Esophagus muscularis mucosa (tissue), 4 donors: ENCODE results near the gene ZNF521. TPM values are rescaled to one million over a fixed set of nuclear protein-coding genes. Genes with fewer than 3 reads are reported as not detected.

Source experiments
- DNase-seq: peaks from one replicate; pipeline ENCODE4 v3.0.0-alpha.2; 2017; ENCODE audit errors: extremely low spot score
- H3K27ac ChIP-seq, 4 donors: fragments of 200-600 bp; sonication (generic); replicated peaks in 1 of 4; 1 replicate in 3 of 4; 2 replicates in 1 of 4; pipeline ENCODE4 v1.5.1; 2016 to 2019; ENCODE audit warnings: mild to moderate bottlenecking in 1 of 4
- H3K27me3 ChIP-seq, 4 donors: fragments of 200-600 bp; sonication (generic); one replicate each; pipeline versions ENCODE4 v1.5.1 to v1.6.0; 2016 to 2019
- H3K36me3 ChIP-seq, 4 donors: fragments of 200-600 bp; sonication (generic); one replicate each; pipeline ENCODE4 v1.5.1; 2016 to 2019
- H3K4me1 ChIP-seq, 4 donors: fragments of 200-600 bp; sonication (generic); one replicate each; pipeline ENCODE4 v1.5.1; 2016 to 2019
- H3K4me3 ChIP-seq, 4 donors: fragments of 200-600 bp; sonication (generic); 1 replicate in 2 of 4; 2 replicates in 2 of 4; pipeline ENCODE4 v1.5.1; 2016 to 2019; ENCODE audit warnings: mild to moderate bottlenecking in 4 of 4, moderate library complexity in 1 of 4
- H3K9me3 ChIP-seq, 4 donors: fragments of 200-600 bp; sonication (generic); 1 replicate in 3 of 4; 2 replicates in 1 of 4; pipeline ENCODE4 v1.5.1; 2016 to 2019
- EP300 ChIP-seq: sonication (generic); formaldehyde crosslinking; IDR thresholded peaks from one replicate; pipeline ENCODE4 v1.6.1; 2017; ENCODE audit warnings: antibody characterized with exemption
- POLR2A ChIP-seq: fragments of 450-650 bp; IDR thresholded peaks from one replicate; pipeline ENCODE4 v1.6.1; 2017; ENCODE audit warnings: antibody characterized with exemption, moderate library complexity, mild to moderate bottlenecking, low read depth
- POLR2AphosphoS5 ChIP-seq, 2 donors: sonication (generic); formaldehyde crosslinking; IDR thresholded peaks; one replicate each; pipeline ENCODE4 v1.6.1; 2017; ENCODE audit warnings: antibody characterized with exemption in 2 of 2
- WGBS: methylation state at CpG from one replicate; pipeline ENCODE4 v1.1.5; 2018; 5-methylcytosine and 5-hydroxymethylcytosine counted together
- intact Hi-C: fragments of 100-400 bp; cut with DNase I; formaldehyde crosslinking; loops from one replicate; pipeline ENCODE4 v1.15.1; 2023
- total RNA-seq, 4 donors: library from RNA; depleted of rRNA; stranded (reverse); fragments of >200 nt; gene quantifications; one replicate each; pipeline versions ENCODE4 v1.1.0 to v1.2.1, GENCODE V29; 2016
- TF ChIP-seq, protein P1 (sequence below), 3 experiments: fragments of 200-600 bp in 2 of 3; fragments of 450-650 bp in 1 of 3; sonication (generic) in 2 of 3; IDR thresholded peaks; one replicate each; pipeline ENCODE4 v1.5.1; 2017 to 2019; ENCODE audit warnings: antibody characterized with exemption in 3 of 3, mild to moderate bottlenecking in 2 of 3, moderate library complexity in 1 of 3

Gene ZNF521
- total RNA-seq, 4 donors from 2014 or later: 15.6 to 20.6 (median 16.9) TPM

DNA sequence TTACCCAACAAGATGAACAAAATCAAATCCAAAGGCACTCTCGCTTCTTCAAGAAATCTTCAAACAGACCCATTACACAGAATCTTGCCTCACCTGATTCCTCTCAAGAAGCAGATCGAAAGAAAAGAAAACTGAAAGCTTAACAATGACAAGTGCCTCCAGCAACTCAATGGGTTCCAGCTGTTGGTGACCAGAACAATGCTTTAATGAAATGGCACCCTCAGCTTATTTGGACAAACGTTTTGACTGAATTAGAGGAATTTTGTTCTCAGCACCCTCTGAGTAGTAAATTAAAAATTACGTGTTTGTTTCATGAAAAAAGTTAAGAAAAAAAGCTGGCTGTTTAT lies 211.0 kb downstream of the ZNF521 start:
- intact Hi-C loops: no loop called here
- Histone ChIP-seq H3K27me3 (no peaks in the 10 kb centered on the region), H3K4me3 (no peak overlapping the region), H3K36me3 (no peaks in the 10 kb centered on the region), H3K27ac (no peak overlapping the region), H3K4me1 (peaks cover 4 to 13% (median 10%) of the 10 kb centered on the region in 4 donors), H3K9me3 (no peaks in the 10 kb centered on the region)
- TF ChIP-seq POLR2A: no peak
- TF ChIP-seq, protein P1, sequence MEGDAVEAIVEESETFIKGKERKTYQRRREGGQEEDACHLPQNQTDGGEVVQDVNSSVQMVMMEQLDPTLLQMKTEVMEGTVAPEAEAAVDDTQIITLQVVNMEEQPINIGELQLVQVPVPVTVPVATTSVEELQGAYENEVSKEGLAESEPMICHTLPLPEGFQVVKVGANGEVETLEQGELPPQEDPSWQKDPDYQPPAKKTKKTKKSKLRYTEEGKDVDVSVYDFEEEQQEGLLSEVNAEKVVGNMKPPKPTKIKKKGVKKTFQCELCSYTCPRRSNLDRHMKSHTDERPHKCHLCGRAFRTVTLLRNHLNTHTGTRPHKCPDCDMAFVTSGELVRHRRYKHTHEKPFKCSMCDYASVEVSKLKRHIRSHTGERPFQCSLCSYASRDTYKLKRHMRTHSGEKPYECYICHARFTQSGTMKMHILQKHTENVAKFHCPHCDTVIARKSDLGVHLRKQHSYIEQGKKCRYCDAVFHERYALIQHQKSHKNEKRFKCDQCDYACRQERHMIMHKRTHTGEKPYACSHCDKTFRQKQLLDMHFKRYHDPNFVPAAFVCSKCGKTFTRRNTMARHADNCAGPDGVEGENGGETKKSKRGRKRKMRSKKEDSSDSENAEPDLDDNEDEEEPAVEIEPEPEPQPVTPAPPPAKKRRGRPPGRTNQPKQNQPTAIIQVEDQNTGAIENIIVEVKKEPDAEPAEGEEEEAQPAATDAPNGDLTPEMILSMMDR (IDR thresholded peaks at IDR 0.05): no peak
- no peak for TF ChIP-seq POLR2AphosphoS5 (IDR thresholded peaks at IDR 0.05)
- TF ChIP-seq EP300: no peak
- DNase-seq: no peak
- WGBS: 70% methylated on average over 4 of the region's 4 CpGs

DNA sequence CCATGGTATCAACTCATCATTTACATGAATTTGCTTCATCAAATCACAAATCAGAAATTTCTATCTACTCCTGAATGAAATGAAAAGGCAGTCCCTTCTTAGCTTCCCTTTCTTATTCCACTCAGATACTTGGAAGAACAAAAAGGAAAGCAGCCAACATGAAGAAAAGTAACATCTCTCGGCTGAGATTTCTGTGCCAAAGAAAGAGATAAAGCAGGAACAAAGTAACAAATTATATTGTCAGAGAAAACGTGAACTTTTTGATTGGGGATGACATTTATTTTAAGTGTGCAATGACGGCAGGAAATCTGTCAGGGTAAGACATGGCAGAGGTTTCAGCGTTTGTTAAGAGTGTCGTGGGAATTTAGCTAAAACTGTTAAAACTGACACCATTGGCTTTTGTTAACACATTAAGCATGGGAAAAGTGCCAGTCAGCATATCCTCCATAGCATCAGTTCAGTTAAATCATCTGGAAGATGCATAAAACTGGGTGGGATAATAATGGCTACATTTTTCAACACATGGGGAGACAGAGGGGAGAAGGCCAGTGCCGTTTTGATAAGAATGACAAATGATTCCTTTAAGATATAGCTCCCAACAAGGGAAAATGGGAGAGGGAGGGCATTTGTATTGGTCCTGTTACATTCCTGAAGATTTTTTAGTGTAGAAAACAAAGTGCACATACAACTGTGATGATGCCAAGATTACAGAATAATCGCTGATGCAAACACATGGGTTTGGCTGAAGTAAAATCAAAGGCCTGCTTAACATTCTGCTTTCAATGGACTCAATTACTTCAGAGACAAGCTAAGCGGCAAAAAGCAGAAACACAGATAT lies 211.6 kb downstream of the ZNF521 start:
- Histone ChIP-seq H3K27ac (no peak overlapping the region), H3K4me1 (peaks cover under 1 to 17% (median 10%) of the 10 kb centered on the region in 4 donors), H3K9me3 (no peaks in the 10 kb centered on the region), H3K4me3 (no peak overlapping the region), H3K27me3 (no peaks in the 10 kb centered on the region), H3K36me3 (no peaks in the 10 kb centered on the region)
- intact Hi-C loops: no loop called here
- TF ChIP-seq, protein P1 (IDR thresholded peaks at IDR 0.05): no peak
- no peak for TF ChIP-seq EP300
- TF ChIP-seq POLR2A: no peak
- no peak for TF ChIP-seq POLR2AphosphoS5 (IDR thresholded peaks at IDR 0.05)
- WGBS: 36% methylated on average over 8 of the region's 8 CpGs
- no peak for DNase-seq

DNA sequence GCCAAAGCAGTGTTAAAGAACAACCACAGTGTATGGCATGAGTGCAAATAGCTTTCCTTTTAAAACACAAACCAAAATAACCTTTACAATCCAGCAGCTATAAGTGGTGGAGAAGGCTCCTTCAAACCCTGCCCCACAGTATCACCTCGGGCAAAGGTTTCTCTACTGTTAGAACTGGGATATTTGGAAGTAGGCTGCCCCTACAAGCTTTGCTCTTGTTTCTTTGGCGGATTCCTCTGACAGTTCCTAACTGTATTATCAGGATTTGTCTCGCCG lies 214.8 kb downstream of the ZNF521 start:
- Histone ChIP-seq H3K4me1 (peaks cover 5 to 26% (median 14%) of the 10 kb centered on the region in 4 donors), H3K27me3 (no peaks in the 10 kb centered on the region), H3K4me3 (no peak overlapping the region), H3K27ac (peak overlapping the region in 2 of 4 donors; percentile 16 to 30), H3K9me3 (no peaks in the 10 kb centered on the region), H3K36me3 (no peaks in the 10 kb centered on the region)
- no peak for TF ChIP-seq POLR2A
- TF ChIP-seq, protein P1 (IDR thresholded peaks at IDR 0.05): no peak
- no peak for TF ChIP-seq EP300
- TF ChIP-seq POLR2AphosphoS5 (IDR thresholded peaks at IDR 0.05): no peak
- intact Hi-C loops: no loop called here
- no peak for DNase-seq
- 87% methylated on average over 4 of the region's 4 CpGs for WGBS

DNA sequence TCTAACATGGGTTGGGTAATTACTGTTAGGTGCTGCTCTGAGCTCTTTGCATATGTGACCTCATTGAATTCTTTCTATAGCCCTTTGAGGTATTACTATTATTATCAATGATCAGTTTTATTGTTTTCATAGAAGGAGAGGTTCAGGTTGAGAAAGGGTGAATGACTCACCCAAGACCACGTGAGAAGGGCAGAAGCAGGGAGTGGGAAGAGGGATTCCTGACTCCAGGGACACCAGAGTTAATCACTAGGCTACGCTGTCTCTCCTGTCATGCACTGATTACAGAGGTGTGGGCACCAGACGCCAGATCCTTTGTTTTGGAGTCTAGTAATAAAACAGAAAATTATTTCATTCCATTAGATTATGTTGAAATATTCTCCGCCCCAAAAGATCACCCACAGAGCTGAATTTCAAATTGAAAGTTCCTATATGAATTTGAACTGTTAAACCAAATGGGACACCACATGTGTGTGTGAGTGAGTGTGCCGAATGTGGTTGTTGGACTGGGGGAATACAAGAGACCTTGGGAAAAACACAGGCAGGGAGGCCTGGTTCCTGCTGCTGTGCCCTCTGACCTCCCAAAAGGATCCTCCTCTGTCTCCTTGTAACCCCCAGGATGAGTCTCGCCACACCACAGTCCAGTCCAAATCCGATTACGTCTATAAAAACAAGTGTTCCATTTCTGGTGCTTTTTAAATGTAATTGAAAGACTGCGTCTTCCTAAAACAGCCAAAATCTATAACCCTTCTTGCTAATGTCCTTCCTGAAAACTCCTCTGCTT lies 215.4 kb downstream of the ZNF521 start:
- H3K36me3 ChIP-seq: no peaks in the 10 kb centered on the region
- H3K9me3 ChIP-seq: no peaks in the 10 kb centered on the region
- H3K4me1 ChIP-seq: peaks cover 0 to 26% (median 12%) of the 10 kb centered on the region in 4 donors
- intact Hi-C loops: no loop called here
- H3K27me3 ChIP-seq: no peaks in the 10 kb centered on the region
- no peak for DNase-seq
- WGBS: 71% methylated on average over 9 of the region's 9 CpGs
- H3K27ac ChIP-seq: peak overlapping the region in 2 of 4 donors; percentile 16 to 30
- H3K4me3 ChIP-seq: no peak overlapping the region
- TF ChIP-seq, protein P1 (IDR thresholded peaks at IDR 0.05): no peak
- TF ChIP-seq POLR2A (no peak), POLR2AphosphoS5 (IDR thresholded peaks at IDR 0.05) (no peak), EP300 (no peak)
